GM12878 (cell line): Measurements from ENCODE around the gene INTS7. TPM values are rescaled to one million over a fixed set of nuclear protein-coding genes. Genes with fewer than 3 reads are reported as not detected.

Source experiments
- ATAC-seq: fragments of 200-7000 bp; cut with Tn5 transposase; 3 replicates; pipeline ENCODE4 v1.9.1; 2020; ENCODE audit warnings: mild to moderate bottlenecking, moderate library complexity
- BruUV-seq: library from RNA; stranded (reverse); fragments of 400-500 nt; replicated peaks from 2 replicates; lab custom pipeline; 2021; lab: Mats Ljungman, UMichigan
- CTCF ChIA-PET: fragments of 300-600 bp; sonication (Branson Sonifier 250); formaldehyde crosslinking; extraction: SDS; loops from one replicate; lab custom pipeline; 2021; ENCODE audit warnings: inconsistent platforms; lab: Yijun Ruan, JAX
- POLR2A ChIA-PET: fragments of 350-600 bp; formaldehyde crosslinking; extraction: SDS; loops from one replicate; lab custom pipeline; 2021; ENCODE audit warnings: inconsistent platforms; lab: Charles Lee
- RAD21 ChIA-PET: fragments of 300-600 bp; sonication (Branson Sonifier 250); formaldehyde crosslinking; loops from one replicate; lab custom pipeline; 2023; ENCODE audit warnings: antibody characterized with exemption; ENCODE audit not compliant: unreplicated experiment; lab: Charles Lee
- SMC1A ChIA-PET: fragments of 300-600 bp; sonication (Branson Sonifier 250); formaldehyde crosslinking; loops from one replicate; lab custom pipeline; 2023; ENCODE audit not compliant: unreplicated experiment, uncharacterized antibody; lab: Charles Lee
- DNase-seq: peaks from one replicate; pipeline ENCODE4 v3.0.0-alpha.2; 2011; ENCODE audit warnings: low read depth, low spot score
- FAIRE-seq: peaks from 3 replicates; lab custom pipeline; 2011; peaks lifted over from hg19 to GRCh38; lab: Jason Lieb, UNC
- H2AFZ ChIP-seq: 2 replicates; pipeline ENCODE4 v1.6.0; 2011; ENCODE audit warnings: low read depth, low read length, control low read depth; ENCODE audit not compliant: control insufficient read depth
- H3K27ac ChIP-seq: 2 replicates; pipeline ENCODE4 v1.5.1; 2011; ENCODE audit warnings: control low read depth; ENCODE audit not compliant: control insufficient read depth, insufficient read depth
- H3K27me3 ChIP-seq, 2 experiments: replicated peaks in 1 of 2; 2 replicates each; pipeline versions ENCODE4 v1.6.0 to v1.6.1; 2011; ENCODE audit warnings: low read length in 1 of 2; ENCODE audit not compliant: control insufficient read depth in 2 of 2, insufficient read depth in 2 of 2
- H3K36me3 ChIP-seq, 2 experiments: 2 replicates each; pipeline ENCODE4 v1.5.1; 2011; ENCODE audit warnings: low read length in 1 of 2; ENCODE audit not compliant: control insufficient read depth in 2 of 2, insufficient read depth in 2 of 2
- H3K4me1 ChIP-seq: 2 replicates; pipeline ENCODE4 v1.6.1; 2011; ENCODE audit warnings: mild to moderate bottlenecking, low read length, moderate library complexity, mixed read lengths; ENCODE audit not compliant: control insufficient read depth, insufficient read depth
- H3K4me2 ChIP-seq: 2 replicates; pipeline ENCODE4 v1.6.0; 2011; ENCODE audit warnings: control low read depth; ENCODE audit not compliant: control insufficient read depth, insufficient read depth
- H3K4me3 ChIP-seq: fragments of 200-600 bp; sonication (generic); 2 replicates; pipeline ENCODE4 v1.5.1; 2016
- H3K79me2 ChIP-seq: 2 replicates; pipeline ENCODE4 v1.6.0; 2011; ENCODE audit warnings: low read length; ENCODE audit not compliant: control insufficient read depth, insufficient read depth
- H3K9ac ChIP-seq: 2 replicates; pipeline ENCODE4 v1.8.0; 2011; ENCODE audit warnings: low read length, control low read depth, mixed read lengths; ENCODE audit not compliant: control insufficient read depth, insufficient read depth
- H3K9me3 ChIP-seq: replicated peaks from 3 replicates; pipeline ENCODE4 v1.5.1; 2011; ENCODE audit warnings: mild to moderate bottlenecking, low read length; ENCODE audit not compliant: control insufficient read depth, insufficient read depth
- H4K20me1 ChIP-seq: 2 replicates; pipeline ENCODE4 v1.6.0; 2011; ENCODE audit not compliant: control insufficient read depth, insufficient read depth
- BACH1 ChIP-seq: fragments of 450-650 bp; IDR thresholded peaks from 2 replicates; pipeline ENCODE4 v1.6.1; 2017; ENCODE audit warnings: mild to moderate bottlenecking, borderline replicate concordance
- BCL11A ChIP-seq: IDR thresholded peaks from 2 replicates; pipeline ENCODE4 v1.6.1; 2011; ENCODE audit warnings: low read depth, low read length
- BRCA1 ChIP-seq: IDR thresholded peaks from 2 replicates; pipeline ENCODE4 v1.6.1; 2011; ENCODE audit warnings: low read depth, low read length, improper control_type of control experiment
- FOS ChIP-seq: IDR thresholded peaks from 3 replicates; pipeline ENCODE4 v1.6.1; 2011; ENCODE audit warnings: borderline replicate concordance; ENCODE audit not compliant: insufficient read length; ENCODE audit errors: extremely low read depth
- POLR2AphosphoS5 ChIP-seq: IDR thresholded peaks from 2 replicates; pipeline ENCODE4 v1.6.1; 2011; ENCODE audit warnings: mild to moderate bottlenecking, low read length, inconsistent platforms
- RFX5 ChIP-seq: IDR thresholded peaks from 2 replicates; pipeline ENCODE4 v1.6.1; 2011; ENCODE audit warnings: low read depth, low read length, improper control_type of control experiment
- SREBF2 ChIP-seq: IDR thresholded peaks from 2 replicates; pipeline ENCODE4 v1.6.1; 2012; ENCODE audit warnings: mild to moderate bottlenecking, low read length
- WGBS: methylation state at CpG from one replicate; pipeline ENCODE4 v1.1.6; 2016; ENCODE audit warnings: low lambda C conversion rate; ENCODE audit not compliant: insufficient replicate concordance, insufficient coverage; ENCODE audit errors: missing lambda C conversion rate; 5-methylcytosine and 5-hydroxymethylcytosine counted together
- in situ Hi-C: fragments of 300-500 bp; cut with MboI; formaldehyde crosslinking; loops from 9 replicates; pipeline ENCODE4 v1.14.3; 2018; ENCODE audit warnings: mixed read lengths
- intact Hi-C: fragments of 100-400 bp; cut with micrococcal nuclease; formaldehyde crosslinking; loops from one replicate; pipeline ENCODE4 v1.14.2; 2022; ENCODE audit not compliant: unreplicated experiment
- polyA plus RNA-seq, 11 experiments: library from polyadenylated mRNA; depleted of rRNA in 4 of 11; unstranded in 6 of 11; stranded (reverse) in 5 of 11; fragments of >200 nt; fragmentation: Nextera tagmentation in 4 of 11; fragmentation: Illumina TruSeq in 1 of 11; extraction: Ambion mirVana in 4 of 11; extraction: Trizol in 1 of 11; gene quantifications; 1 replicate in 1 of 11; 2 replicates in 10 of 11; pipeline versions ENCODE4 v1.2.1 to v1.2.3, GENCODE V29; 2011 to 2016; ENCODE audit warnings: inconsistent platforms in 2 of 11, missing spikeins in 2 of 11, low read depth in 1 of 11
- total RNA-seq, 4 experiments: library from RNA; depleted of rRNA in 3 of 4; stranded (reverse); fragments of >200 nt in 3 of 4; fragmentation: Illumina TruSeq in 1 of 4; extraction: Trizol in 1 of 4; gene quantifications; 2 replicates each; pipeline versions ENCODE4 v1.2.1 to v1.2.3, GENCODE V29; 2013 to 2021
- TF ChIP-seq, protein P1 (sequence below), 3 experiments: IDR thresholded peaks in 2 of 3; conservative IDR thresholded peaks in 1 of 3; 2 replicates each; pipeline ENCODE4 v1.5.1; 2011; ENCODE audit warnings: low read depth in 3 of 3, low read length in 3 of 3, mild to moderate bottlenecking in 3 of 3, control low read depth in 2 of 3, moderate library complexity in 2 of 3, inconsistent platforms in 1 of 3, mixed read lengths in 1 of 3; ENCODE audit not compliant: control insufficient read depth in 2 of 3, insufficient read depth in 1 of 3; ENCODE audit errors: extremely low read depth in 1 of 3
- TF ChIP-seq, protein P2 (sequence below): fragments of 450-650 bp; IDR thresholded peaks from 2 replicates; pipeline ENCODE4 v1.6.1; 2017; ENCODE audit warnings: borderline replicate concordance

Gene INTS7
- total and polyA plus RNA-seq, 10 of the 15 experiments (the other 5 are each of a cell fraction or from before 2014, with no cell fraction given), result 17.1 to 49.1 (median 26.8) TPM

DNA sequence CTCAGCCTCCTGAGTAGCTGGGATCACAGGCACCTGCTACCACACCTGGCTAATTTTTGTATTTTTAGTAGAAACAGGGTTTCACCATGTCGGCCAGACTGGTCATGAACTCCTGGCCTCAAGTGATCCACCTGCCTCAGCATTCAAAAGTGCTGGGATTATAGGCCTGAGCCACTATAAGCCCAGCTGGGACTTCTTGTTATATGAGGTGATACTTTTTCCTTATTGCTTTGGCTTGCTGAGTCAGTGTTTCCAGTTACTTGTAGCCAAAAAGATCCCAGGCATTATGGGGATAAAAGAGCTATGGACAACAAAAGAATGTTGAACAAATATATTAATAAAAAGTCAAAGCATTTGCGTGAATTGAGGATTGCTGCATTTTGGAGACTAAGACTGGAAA lies 134.9 kb downstream of the INTS7 start (continued):
- TF ChIP-seq POLR2AphosphoS5 (no peak), BACH1 (no peak)
- TF ChIP-seq, all 136 proteins: peak for 0

DNA sequence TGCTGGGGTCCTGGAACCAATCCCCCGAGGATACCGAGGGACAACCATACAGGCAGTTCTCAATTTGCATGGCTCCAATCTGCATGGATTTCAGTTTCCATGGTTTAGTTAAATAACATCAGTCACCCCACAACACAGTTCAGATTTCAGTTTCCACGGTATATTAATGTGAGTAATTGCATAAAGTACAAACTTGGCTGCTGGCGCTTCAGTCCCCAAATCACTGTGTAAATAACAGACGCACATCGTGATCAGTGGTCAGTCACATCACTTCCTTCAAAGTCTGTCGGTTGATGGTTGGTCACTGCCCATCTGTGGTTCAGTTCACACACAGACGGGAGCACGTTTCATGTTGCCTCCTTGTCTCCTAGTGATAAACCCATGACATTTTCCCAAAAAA lies 138.4 kb downstream of the INTS7 start:
- no peaks in the 10 kb centered on the region for H3K4me1 ChIP-seq
- RAD21 ChIA-PET, result no interaction called here
- CTCF ChIA-PET, result no interaction called here
- H3K9me3 ChIP-seq, result peaks cover 4% of the 10 kb centered on the region; the same call in 2 of the 3 replicates
- no peaks in the 10 kb centered on the region for H3K36me3 ChIP-seq
- intact Hi-C loops (no loop called here), in situ Hi-C loops (no loop called here)
- DNase-seq, result no peak
- no peaks in the 10 kb centered on the region for H3K27me3 ChIP-seq
- no peak for TF ChIP-seq BRCA1
- TF ChIP-seq BCL11A, result no peak
- TF ChIP-seq, protein P1, sequence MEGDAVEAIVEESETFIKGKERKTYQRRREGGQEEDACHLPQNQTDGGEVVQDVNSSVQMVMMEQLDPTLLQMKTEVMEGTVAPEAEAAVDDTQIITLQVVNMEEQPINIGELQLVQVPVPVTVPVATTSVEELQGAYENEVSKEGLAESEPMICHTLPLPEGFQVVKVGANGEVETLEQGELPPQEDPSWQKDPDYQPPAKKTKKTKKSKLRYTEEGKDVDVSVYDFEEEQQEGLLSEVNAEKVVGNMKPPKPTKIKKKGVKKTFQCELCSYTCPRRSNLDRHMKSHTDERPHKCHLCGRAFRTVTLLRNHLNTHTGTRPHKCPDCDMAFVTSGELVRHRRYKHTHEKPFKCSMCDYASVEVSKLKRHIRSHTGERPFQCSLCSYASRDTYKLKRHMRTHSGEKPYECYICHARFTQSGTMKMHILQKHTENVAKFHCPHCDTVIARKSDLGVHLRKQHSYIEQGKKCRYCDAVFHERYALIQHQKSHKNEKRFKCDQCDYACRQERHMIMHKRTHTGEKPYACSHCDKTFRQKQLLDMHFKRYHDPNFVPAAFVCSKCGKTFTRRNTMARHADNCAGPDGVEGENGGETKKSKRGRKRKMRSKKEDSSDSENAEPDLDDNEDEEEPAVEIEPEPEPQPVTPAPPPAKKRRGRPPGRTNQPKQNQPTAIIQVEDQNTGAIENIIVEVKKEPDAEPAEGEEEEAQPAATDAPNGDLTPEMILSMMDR (IDR thresholded peaks at IDR 0.05 in 2 of 3, conservative IDR thresholded peaks at IDR 0.05 in 1 of 3; ENCODE audit: control insufficient read depth in 2 of 3, extremely low read depth in 1 of 3, insufficient read depth in 1 of 3, low read depth in 3 of 3, low read length in 3 of 3), result no peak
- TF ChIP-seq FOS, result no peak
- TF ChIP-seq, protein P2, sequence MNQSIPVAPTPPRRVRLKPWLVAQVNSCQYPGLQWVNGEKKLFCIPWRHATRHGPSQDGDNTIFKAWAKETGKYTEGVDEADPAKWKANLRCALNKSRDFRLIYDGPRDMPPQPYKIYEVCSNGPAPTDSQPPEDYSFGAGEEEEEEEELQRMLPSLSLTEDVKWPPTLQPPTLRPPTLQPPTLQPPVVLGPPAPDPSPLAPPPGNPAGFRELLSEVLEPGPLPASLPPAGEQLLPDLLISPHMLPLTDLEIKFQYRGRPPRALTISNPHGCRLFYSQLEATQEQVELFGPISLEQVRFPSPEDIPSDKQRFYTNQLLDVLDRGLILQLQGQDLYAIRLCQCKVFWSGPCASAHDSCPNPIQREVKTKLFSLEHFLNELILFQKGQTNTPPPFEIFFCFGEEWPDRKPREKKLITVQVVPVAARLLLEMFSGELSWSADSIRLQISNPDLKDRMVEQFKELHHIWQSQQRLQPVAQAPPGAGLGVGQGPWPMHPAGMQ, result no peak
- no peak for TF ChIP-seq SREBF2
- no peak for TF ChIP-seq RFX5
- H3K4me3 ChIP-seq, result no peak overlapping the region
- no peak overlapping the region for H3K27ac ChIP-seq
- H3K79me2 ChIP-seq, result no peaks in the 10 kb centered on the region
- BruUV-seq, result no TSS peak
- no peak overlapping the region for H3K4me2 ChIP-seq
- no peak for ATAC-seq
- H3K9ac ChIP-seq, result no peak overlapping the region
- no peak for FAIRE-seq
- POLR2A ChIA-PET, result no interaction called here
- WGBS, result 55% methylated on average over 9 of the region's 9 CpGs
- SMC1A ChIA-PET, result interaction anchor here (1.3 kb wide), 1 partner anchor 200 kb away, joined by 3 read pairs; no protein-coding TSS in a partner anchor
- H4K20me1 ChIP-seq, result no peaks in the 10 kb centered on the region
- no peak overlapping the region for H2AFZ ChIP-seq
